Spleen (tissue), 11 donors: ENCODE measurements around the gene FAM222A. TPM values are rescaled to one million over a fixed set of nuclear protein-coding genes. Genes with fewer than 3 reads are reported as not detected.

ENCODE experiments used
- DNase-seq: peaks from one replicate; pipeline ENCODE4 v3.0.0-alpha.2; 2020
- H3K27ac ChIP-seq, 8 donors: fragments of 200-600 bp; sonication (generic) in 7 of 8; 1 replicate in 4 of 8; 2 replicates in 4 of 8; pipeline versions ENCODE4 v1.5.0 to v1.8.0; 2016 to 2021; ENCODE audit warnings: inconsistent platforms in 4 of 8, mild to moderate bottlenecking in 4 of 8, moderate library complexity in 1 of 8
- H3K27me3 ChIP-seq, 7 donors: fragments of 200-600 bp; sonication (generic) in 6 of 7; replicated peaks in 1 of 7; 1 replicate in 4 of 7; 2 replicates in 3 of 7; pipeline versions ENCODE4 v1.5.0 to v1.8.0; 2016 to 2021; ENCODE audit warnings: inconsistent platforms in 3 of 7, mild to moderate bottlenecking in 1 of 7
- H3K36me3 ChIP-seq, 6 donors: fragments of 200-600 bp; sonication (generic) in 5 of 6; 1 replicate in 4 of 6; 2 replicates in 2 of 6; pipeline versions ENCODE4 v1.5.0 to v1.8.0; 2016 to 2021; ENCODE audit warnings: inconsistent platforms in 2 of 6
- H3K4me1 ChIP-seq, 6 donors: fragments of 200-600 bp; sonication (generic) in 5 of 6; 1 replicate in 3 of 6; 2 replicates in 3 of 6; pipeline versions ENCODE4 v1.5.0 to v1.8.0; 2016 to 2021; ENCODE audit warnings: inconsistent platforms in 3 of 6
- H3K4me3 ChIP-seq, 8 donors: fragments of 200-600 bp; sonication (generic) in 7 of 8; 1 replicate in 4 of 8; 2 replicates in 4 of 8; pipeline versions ENCODE4 v1.5.0 to v1.8.0; 2016 to 2021; ENCODE audit warnings: inconsistent platforms in 4 of 8, mild to moderate bottlenecking in 4 of 8, moderate library complexity in 2 of 8
- H3K9me3 ChIP-seq, 8 donors: fragments of 200-600 bp; sonication (generic) in 7 of 8; 1 replicate in 4 of 8; 2 replicates in 4 of 8; pipeline versions ENCODE4 v1.5.0 to v1.8.0; 2016 to 2021; ENCODE audit warnings: inconsistent platforms in 4 of 8
- POLR2A ChIP-seq, 3 donors: fragments of 450-650 bp; IDR thresholded peaks; one replicate each; pipeline ENCODE4 v1.5.1; 2017; ENCODE audit warnings: antibody characterized with exemption in 3 of 3, mild to moderate bottlenecking in 1 of 3
- POLR2AphosphoS5 ChIP-seq, 3 donors: sonication (generic); formaldehyde crosslinking; IDR thresholded peaks; one replicate each; pipeline ENCODE4 v1.5.1; 2017; ENCODE audit warnings: antibody characterized with exemption in 3 of 3
- WGBS, 5 donors: extraction: QIAGEN DNeasy Blood & Tissue Kit in 3 of 5; methylation state at CpG; one replicate each; pipeline versions ENCODE4 v1.1.5 to v1.1.7; 2013 to 2018; 5-methylcytosine and 5-hydroxymethylcytosine counted together
- intact Hi-C: fragments of 100-400 bp; cut with DNase I; formaldehyde crosslinking; loops from one replicate; pipeline ENCODE4 v1.15.0; 2023; ENCODE audit warnings: low total_unique reads
- polyA plus RNA-seq, 3 donors: library from polyadenylated mRNA; stranded (reverse); fragments of 200-250 nt; gene quantifications; one replicate each; pipeline ENCODE4 v1.2.1, GENCODE V29; 2013
- total RNA-seq, 7 donors: library from RNA; depleted of rRNA in 3 of 7; stranded (reverse); fragments of >200 nt in 3 of 7; fragmentation: NEBNext Ultra II Directional in 4 of 7; extraction: Animal tissue kit (Norgen Biotek cat#: 25700) in 4 of 7; gene quantifications; one replicate each; pipeline versions ENCODE4 v1.1.0 to v1.2.1, GENCODE V29; 2016 to 2021
- TF ChIP-seq, protein P1 (sequence below), 11 experiments: fragments of 200-600 bp in 7 of 11; fragments of 450-650 bp in 4 of 11; sonication (generic) in 4 of 11; IDR thresholded peaks in 8 of 11; conservative IDR thresholded peaks in 3 of 11; 1 replicate in 7 of 11; 2 replicates in 4 of 11; pipeline versions ENCODE4 v1.4.0 to v1.8.0; 2016 to 2021; ENCODE audit warnings: antibody characterized with exemption in 11 of 11, inconsistent platforms in 4 of 11, mild to moderate bottlenecking in 1 of 11
- donor health status: healthy with polysubstance abuse.
- donor health status: DM: no; HTN: no; CAD: no; lungs with moderate emphysema.
- donor health status: DM: no; HTN: no; CAD: no.
- donor health status: Bipolar disorder and iron deficiency.
- donor health status: healthy.
- donor health status: DM: no; HTN: no; CAD: no.
- donor health status: DM: yes; HTN: yes; CAD: no.

Gene FAM222A
- total and polyA plus RNA-seq, 10 donors: 1.3 to 30.7 (median 16.8) TPM

DNA sequence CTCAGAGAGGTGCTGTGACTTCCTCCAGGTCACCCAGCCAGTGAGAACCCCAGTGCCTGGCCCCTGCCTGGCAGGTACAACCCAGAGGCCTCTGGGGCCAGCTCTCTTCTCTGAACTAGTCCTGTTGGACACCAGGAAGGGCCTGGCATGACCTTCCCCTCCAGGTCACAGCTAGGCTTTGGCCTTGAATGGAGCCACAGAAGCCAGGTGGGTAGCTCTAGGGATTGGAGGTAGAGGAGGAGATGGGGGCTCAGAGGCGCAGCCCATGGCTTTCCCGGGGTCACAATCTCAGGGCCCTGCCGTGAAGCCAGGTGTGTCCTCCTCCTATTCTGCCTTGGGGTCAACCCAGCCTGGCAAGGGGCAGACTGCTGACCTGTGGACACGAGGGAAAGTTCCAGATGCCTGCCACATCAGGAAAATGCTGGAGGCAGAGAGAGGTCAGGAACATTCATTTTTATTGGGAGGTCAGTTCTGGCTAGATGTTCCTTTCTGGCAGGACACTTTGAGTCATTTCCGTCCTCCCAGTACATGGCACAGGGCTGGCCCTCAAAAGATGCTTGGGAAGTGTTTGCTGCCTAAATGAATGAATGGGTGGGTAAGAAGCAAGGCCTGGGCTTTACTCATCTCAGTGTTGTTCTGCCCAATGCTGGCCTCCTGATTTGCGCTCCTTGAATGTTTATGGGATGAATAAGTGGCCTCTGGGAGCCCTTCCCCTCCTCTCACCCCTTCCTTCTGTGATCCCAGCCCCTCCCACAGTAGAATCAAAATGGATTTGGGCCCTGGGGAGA is 25.4 kb downstream of the FAM222A start:
- no peaks in the 10 kb centered on the region for H3K9me3 ChIP-seq
- DNase-seq: peak; percentile 71
- no peaks in the 10 kb centered on the region for H3K36me3 ChIP-seq
- peak overlapping the region; percentile 29 to 80 (median 74) for H3K27ac ChIP-seq
- no peak overlapping the region for H3K4me3 ChIP-seq
- intact Hi-C loops: no loop called here
- peaks cover 0 to 30% (median 0%) of the 10 kb centered on the region in 7 donors for H3K27me3 ChIP-seq
- H3K4me1 ChIP-seq: peaks cover 0 to 89% (median 33%) of the 10 kb centered on the region in 6 donors
- TF ChIP-seq POLR2A (IDR thresholded peaks at IDR 0.05) (no peak), POLR2AphosphoS5 (IDR thresholded peaks at IDR 0.05) (peak in 1 of 3 donors; percentile 13)
- TF ChIP-seq, protein P1, sequence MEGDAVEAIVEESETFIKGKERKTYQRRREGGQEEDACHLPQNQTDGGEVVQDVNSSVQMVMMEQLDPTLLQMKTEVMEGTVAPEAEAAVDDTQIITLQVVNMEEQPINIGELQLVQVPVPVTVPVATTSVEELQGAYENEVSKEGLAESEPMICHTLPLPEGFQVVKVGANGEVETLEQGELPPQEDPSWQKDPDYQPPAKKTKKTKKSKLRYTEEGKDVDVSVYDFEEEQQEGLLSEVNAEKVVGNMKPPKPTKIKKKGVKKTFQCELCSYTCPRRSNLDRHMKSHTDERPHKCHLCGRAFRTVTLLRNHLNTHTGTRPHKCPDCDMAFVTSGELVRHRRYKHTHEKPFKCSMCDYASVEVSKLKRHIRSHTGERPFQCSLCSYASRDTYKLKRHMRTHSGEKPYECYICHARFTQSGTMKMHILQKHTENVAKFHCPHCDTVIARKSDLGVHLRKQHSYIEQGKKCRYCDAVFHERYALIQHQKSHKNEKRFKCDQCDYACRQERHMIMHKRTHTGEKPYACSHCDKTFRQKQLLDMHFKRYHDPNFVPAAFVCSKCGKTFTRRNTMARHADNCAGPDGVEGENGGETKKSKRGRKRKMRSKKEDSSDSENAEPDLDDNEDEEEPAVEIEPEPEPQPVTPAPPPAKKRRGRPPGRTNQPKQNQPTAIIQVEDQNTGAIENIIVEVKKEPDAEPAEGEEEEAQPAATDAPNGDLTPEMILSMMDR (IDR thresholded peaks at IDR 0.05 in 8 of 11, conservative IDR thresholded peaks at IDR 0.05 in 3 of 11): no peak
- WGBS, 5 donors: 67 to 82% (median 69%) methylated on average over 3 to 6 of the region's 6 CpGs

DNA sequence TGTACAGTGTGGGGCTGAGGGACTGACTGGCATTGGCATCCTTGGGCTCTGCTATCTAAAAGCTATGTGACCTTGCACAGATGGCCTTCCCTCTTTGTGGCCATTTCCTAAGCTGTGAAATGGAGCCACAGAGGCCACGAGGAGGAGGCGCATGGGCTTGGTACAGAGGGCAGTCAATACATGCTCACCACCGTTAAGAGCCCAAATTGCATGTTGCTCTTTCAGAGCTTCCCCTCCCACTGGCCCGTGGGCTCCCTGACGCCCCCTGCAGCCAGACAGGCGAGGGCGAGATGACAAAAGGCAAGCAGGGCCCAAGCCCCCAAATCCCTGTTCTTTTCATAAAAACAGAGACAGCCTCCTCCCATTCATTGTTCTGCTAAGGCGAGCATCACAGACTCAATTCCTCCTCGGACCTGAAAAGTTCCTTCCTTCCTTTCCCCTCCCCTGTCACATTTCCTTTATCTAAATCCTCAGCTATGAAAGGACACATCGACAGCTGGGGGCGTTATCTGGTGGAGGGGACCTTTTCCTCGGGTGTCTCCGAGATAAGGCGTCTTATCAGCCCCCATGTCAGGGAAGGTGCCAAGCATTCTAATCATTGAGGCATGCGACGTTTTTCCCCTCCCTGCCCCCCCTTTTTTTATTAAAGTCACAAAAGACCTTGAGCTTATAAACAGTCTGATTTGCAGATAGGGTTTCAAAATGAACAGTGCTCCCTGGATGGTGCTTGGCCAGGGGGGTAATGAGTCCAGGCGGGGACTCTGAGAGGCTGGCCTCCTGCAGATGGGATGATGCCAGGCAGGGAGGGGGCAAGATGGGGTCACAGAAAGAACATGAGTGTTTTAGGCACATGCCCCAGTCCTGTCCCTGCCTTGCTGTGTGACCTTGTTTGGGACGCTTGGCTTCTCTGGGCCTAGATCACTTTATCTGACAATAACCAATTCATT is 26.4 kb downstream of the FAM222A start:
- H3K27ac ChIP-seq: peak overlapping the region in 7 of 8 donors; percentile 36 to 80 (median 75)
- 32 to 37% (median 35%) methylated on average over 18 of the region's 18 CpGs for WGBS, 5 donors
- intact Hi-C loops: no loop called here
- TF ChIP-seq POLR2AphosphoS5 (IDR thresholded peaks at IDR 0.05): peak in 1 of 3 donors; percentile 38
- TF ChIP-seq POLR2A (IDR thresholded peaks at IDR 0.05): no peak
- TF ChIP-seq, protein P1 (IDR thresholded peaks at IDR 0.05 in 8 of 11, conservative IDR thresholded peaks at IDR 0.05 in 3 of 11): peak in 5 of 11 experiments; percentile 10 to 30 (median 15)
- H3K27me3 ChIP-seq: peaks cover 0 to 21% (median 0%) of the 10 kb centered on the region in 7 donors
- peak; percentile 74 for DNase-seq
- no peaks in the 10 kb centered on the region for H3K36me3 ChIP-seq
- no peak overlapping the region for H3K4me3 ChIP-seq
- H3K9me3 ChIP-seq: no peaks in the 10 kb centered on the region
- H3K4me1 ChIP-seq: peaks cover 0 to 84% (median 30%) of the 10 kb centered on the region in 6 donors

DNA sequence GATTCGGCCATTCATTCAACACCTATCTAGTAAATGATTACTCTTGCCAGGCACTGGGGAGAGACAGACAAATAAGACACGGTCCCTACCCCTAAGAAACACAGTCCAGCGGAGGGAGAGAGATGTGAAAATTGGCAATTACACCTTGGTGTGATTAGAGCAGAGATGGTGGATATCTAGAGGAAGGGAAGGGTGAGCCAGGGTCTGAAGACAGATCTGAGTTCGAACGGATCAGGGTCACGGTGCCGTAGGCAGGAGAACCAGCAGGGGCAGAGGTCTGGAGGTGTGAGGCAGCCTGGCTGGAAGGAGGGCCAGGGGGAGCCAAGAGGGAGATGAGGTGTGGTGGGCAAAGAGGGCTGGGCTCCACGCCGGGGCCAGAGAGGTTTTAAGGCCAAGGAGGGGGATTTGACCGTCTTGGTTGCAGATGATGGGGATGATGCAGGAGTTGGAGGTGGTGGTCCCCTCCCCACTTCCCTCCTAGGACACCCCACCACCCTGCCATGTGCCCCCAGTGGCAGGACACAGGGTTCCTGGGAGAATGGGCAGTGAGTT is 27.1 kb downstream of the FAM222A start:
- H3K9me3 ChIP-seq: no peaks in the 10 kb centered on the region
- H3K36me3 ChIP-seq: no peaks in the 10 kb centered on the region
- peaks cover 0 to 13% (median 0%) of the 10 kb centered on the region in 7 donors for H3K27me3 ChIP-seq
- intact Hi-C loops: no loop called here
- H3K4me1 ChIP-seq: peaks cover 0 to 86% (median 28%) of the 10 kb centered on the region in 6 donors
- H3K27ac ChIP-seq: peak overlapping the region in 6 of 8 donors; percentile 36 to 80 (median 76)
- TF ChIP-seq POLR2AphosphoS5 (IDR thresholded peaks at IDR 0.05) (no peak), POLR2A (IDR thresholded peaks at IDR 0.05) (no peak)
- TF ChIP-seq, protein P1 (IDR thresholded peaks at IDR 0.05 in 8 of 11, conservative IDR thresholded peaks at IDR 0.05 in 3 of 11): no peak
- no peak overlapping the region for H3K4me3 ChIP-seq
- WGBS, 5 donors: 79 to 90% (median 80%) methylated on average over 10 of the region's 10 CpGs
- DNase-seq: peak; percentile 64
